ENCODE data around the gene BPIFB2.

BPIFB2 gene

DNA sequence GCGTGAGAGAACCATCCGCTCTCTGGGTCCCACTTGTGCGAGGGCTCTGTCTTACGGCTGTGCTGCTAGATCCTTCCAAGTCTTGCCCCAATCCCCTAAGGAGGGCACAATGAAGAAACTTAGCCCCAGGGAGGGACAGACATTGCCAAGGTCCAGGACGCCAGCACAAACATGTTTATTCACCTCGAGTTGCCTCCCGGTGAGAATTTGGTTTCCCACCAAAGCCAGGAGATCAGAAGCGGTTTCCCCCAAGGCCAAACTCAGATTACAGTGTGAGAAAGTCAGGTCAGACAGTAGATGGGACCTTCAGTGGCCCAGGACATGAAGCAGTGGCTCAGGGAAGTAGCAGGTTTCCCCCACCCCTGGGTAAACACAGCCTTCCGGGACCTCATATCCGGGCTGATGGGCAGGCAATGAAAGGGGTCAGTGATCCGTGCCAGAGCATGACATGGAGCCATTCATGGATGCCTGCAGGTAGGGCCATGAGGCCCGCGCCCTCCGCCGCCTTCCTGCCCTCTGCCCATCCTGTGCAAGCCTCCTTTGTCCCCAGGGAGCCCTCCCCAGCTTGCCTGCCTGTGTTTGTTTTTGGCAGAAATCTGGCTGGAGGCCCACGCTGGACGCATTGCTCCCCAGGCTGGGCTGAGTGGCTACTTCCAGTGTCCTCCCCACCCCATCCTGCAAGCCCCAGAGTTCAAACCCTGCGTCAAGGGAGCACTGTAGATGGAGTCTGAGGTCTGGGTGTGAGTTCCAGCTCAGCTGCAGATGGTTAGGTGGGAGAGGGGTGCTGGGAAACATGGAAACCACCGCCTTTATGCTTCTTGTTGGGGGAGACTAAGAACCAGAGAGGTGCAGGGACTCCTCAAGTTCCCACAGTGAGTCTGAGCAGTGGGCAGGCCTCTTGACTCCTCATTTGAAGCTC, 2.0 kb downstream of the BPIFB2 start:
- H3K36me3 ChIP-seq (ENCODE audit: control insufficient read depth in 1 of 2, insufficient read depth in 2 of 2, low read depth in 1 of 2, low read length in 2 of 2): no peaks in the 10 kb centered on the region
- peaks cover 13 to 51% of the 10 kb centered on the region in 2 experiments for H3K27me3 ChIP-seq (ENCODE audit: control insufficient read depth in 1 of 2, insufficient read depth in 1 of 2, low read length in 2 of 2)
- no peak overlapping the region for H3K14ac ChIP-seq (ENCODE audit: low read length in 2 of 2)
- H3K9ac ChIP-seq (ENCODE audit: low read length): no peak overlapping the region
- no peak overlapping the region for H2AK5ac ChIP-seq (ENCODE audit: low read length, severe bottlenecking)
- no peak overlapping the region for H3K4me3 ChIP-seq (ENCODE audit: insufficient read depth in 1 of 2, low read depth in 1 of 2, low read length in 2 of 2)
- no peak overlapping the region for H4K91ac ChIP-seq (ENCODE audit: low read length)
- H3K18ac ChIP-seq (ENCODE audit: low read depth in 1 of 2, low read length in 2 of 2): no peak overlapping the region
- no peak overlapping the region for H2BK5ac ChIP-seq (ENCODE audit: low read depth, low read length, poor library complexity, severe bottlenecking)
- H3K9me3 ChIP-seq (ENCODE audit: control insufficient read depth, low read length): no peaks in the 10 kb centered on the region
- no peak overlapping the region for H3K4ac ChIP-seq (ENCODE audit: low read depth in 1 of 2, low read length in 2 of 2)
- H3K23ac ChIP-seq (ENCODE audit: low read length in 2 of 2): no peak overlapping the region
- no peaks in the 10 kb centered on the region for H3K79me1 ChIP-seq (replicated peaks; ENCODE audit: low read length, poor library complexity, severe bottlenecking)
- H3K27ac ChIP-seq (ENCODE audit: low read length, poor library complexity, severe bottlenecking): no peak overlapping the region
- no peak overlapping the region for H2BK15ac ChIP-seq (ENCODE audit: low read depth, poor library complexity, severe bottlenecking)
- no peak overlapping the region for H2AFZ ChIP-seq (ENCODE audit: low read depth, low read length)
- H2BK120ac ChIP-seq (ENCODE audit: low read depth, low read length): no peak overlapping the region
- peaks cover 5% of the 10 kb centered on the region for H3K4me1 ChIP-seq (ENCODE audit: control insufficient read depth, insufficient read depth, low read depth, low read length)
- DNase-seq: no peak
- no peak overlapping the region for H2BK12ac ChIP-seq (ENCODE audit: low read length in 2 of 2)
- H4K8ac ChIP-seq (ENCODE audit: low read length): no peak overlapping the region
- H3K4me2 ChIP-seq (ENCODE audit: low read length, poor library complexity, severe bottlenecking): no peak overlapping the region
- 77% methylated on average over 18 of the region's 19 CpGs for WGBS

DNA sequence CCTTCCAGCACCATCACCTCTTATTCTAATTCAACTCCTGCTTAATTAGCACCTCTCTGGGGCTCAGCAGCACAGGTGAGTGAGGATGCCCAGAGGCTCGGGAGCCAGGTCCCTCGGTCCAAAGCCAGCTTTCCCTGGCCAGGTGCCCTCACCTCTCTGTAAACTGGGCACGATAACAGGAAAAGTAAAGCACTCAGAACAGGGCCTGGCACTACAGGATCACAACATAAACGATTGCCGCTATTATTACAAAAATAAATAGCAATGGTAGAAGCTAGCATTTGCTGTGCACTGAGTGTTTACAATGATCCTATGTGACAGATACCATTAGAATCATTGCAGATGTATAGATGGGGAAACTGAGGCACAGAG, 2.6 kb downstream of the BPIFB2 start:
- WGBS: 60% methylated on average over 4 of the region's 5 CpGs
- Histone ChIP-seq H3K79me1 (replicated peaks; ENCODE audit: low read length, poor library complexity, severe bottlenecking) (no peaks in the 10 kb centered on the region), H3K27ac (ENCODE audit: low read length, poor library complexity, severe bottlenecking) (no peak overlapping the region), H2BK5ac (ENCODE audit: low read depth, low read length, poor library complexity, severe bottlenecking) (no peak overlapping the region), H4K91ac (ENCODE audit: low read length) (no peak overlapping the region), H3K27me3 (ENCODE audit: control insufficient read depth in 1 of 2, insufficient read depth in 1 of 2, low read length in 2 of 2) (peaks cover 19 to 58% of the 10 kb centered on the region in 2 experiments), H3K9me3 (ENCODE audit: control insufficient read depth, low read length) (no peaks in the 10 kb centered on the region), H3K9ac (ENCODE audit: low read length) (no peak overlapping the region), H2BK12ac (ENCODE audit: low read length in 2 of 2) (no peak overlapping the region), H4K8ac (ENCODE audit: low read length) (no peak overlapping the region), H3K18ac (ENCODE audit: low read depth in 1 of 2, low read length in 2 of 2) (no peak overlapping the region), H2BK120ac (ENCODE audit: low read depth, low read length) (no peak overlapping the region), H3K36me3 (ENCODE audit: control insufficient read depth in 1 of 2, insufficient read depth in 2 of 2, low read depth in 1 of 2, low read length in 2 of 2) (no peaks in the 10 kb centered on the region), H3K4me1 (ENCODE audit: control insufficient read depth, insufficient read depth, low read depth, low read length) (peaks cover 5% of the 10 kb centered on the region), H3K4me2 (ENCODE audit: low read length, poor library complexity, severe bottlenecking) (no peak overlapping the region), H3K23ac (ENCODE audit: low read length in 2 of 2) (no peak overlapping the region), H3K14ac (ENCODE audit: low read length in 2 of 2) (no peak overlapping the region), H3K4me3 (ENCODE audit: insufficient read depth in 1 of 2, low read depth in 1 of 2, low read length in 2 of 2) (no peak overlapping the region), H2BK15ac (ENCODE audit: low read depth, poor library complexity, severe bottlenecking) (no peak overlapping the region), H3K4ac (ENCODE audit: low read depth in 1 of 2, low read length in 2 of 2) (no peak overlapping the region), H2AFZ (ENCODE audit: low read depth, low read length) (no peak overlapping the region), H2AK5ac (ENCODE audit: low read length, severe bottlenecking) (no peak overlapping the region)
- no peak for DNase-seq

DNA sequence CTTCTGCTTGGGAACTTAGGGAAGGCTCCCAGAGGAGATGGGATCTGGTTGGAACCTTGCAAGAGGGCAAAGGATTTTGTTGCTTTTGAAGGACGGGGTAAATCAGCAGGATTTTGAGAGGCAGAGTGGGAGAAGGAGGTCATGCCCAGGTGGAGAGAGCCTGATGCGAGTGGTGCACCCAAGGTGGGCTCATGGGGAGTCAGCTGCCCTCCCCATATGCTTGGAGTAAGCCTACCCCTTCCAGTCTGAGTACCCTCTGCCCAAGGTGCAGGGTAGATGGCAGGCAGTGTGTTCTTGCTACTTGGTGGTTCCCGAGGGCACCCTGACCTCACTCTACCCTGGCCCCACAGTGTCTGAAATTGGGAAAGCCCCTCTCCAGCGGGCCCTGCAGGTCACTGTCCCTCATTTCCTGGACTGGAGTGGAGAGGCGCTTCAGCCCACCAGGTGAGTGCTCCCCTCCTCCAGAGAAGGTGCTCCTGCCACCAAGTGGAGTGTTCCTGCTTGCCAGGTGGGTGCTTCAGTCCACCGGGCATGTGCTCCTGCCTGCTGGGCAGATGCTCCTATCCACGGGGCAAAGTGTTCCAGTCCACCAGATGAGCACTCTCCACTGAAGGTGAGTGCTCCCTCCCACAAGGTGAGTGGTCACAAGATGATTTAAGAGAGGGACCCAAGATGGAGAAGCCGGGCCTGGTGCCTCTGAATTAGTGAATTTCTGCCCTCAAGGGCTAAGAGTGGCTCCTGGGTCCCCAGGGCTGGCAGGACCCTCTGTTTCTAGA, 3.4 kb downstream of the BPIFB2 start:
- Histone ChIP-seq H2BK5ac (ENCODE audit: low read depth, low read length, poor library complexity, severe bottlenecking) (no peak overlapping the region), H3K18ac (ENCODE audit: low read depth in 1 of 2, low read length in 2 of 2) (no peak overlapping the region), H4K8ac (ENCODE audit: low read length) (no peak overlapping the region), H2BK15ac (ENCODE audit: low read depth, poor library complexity, severe bottlenecking) (no peak overlapping the region), H3K14ac (ENCODE audit: low read length in 2 of 2) (no peak overlapping the region), H2BK12ac (ENCODE audit: low read length in 2 of 2) (no peak overlapping the region), H3K4ac (ENCODE audit: low read depth in 1 of 2, low read length in 2 of 2) (no peak overlapping the region), H3K27ac (ENCODE audit: low read length, poor library complexity, severe bottlenecking) (no peak overlapping the region), H3K27me3 (ENCODE audit: control insufficient read depth in 1 of 2, insufficient read depth in 1 of 2, low read length in 2 of 2) (peaks cover 26 to 65% of the 10 kb centered on the region in 2 experiments), H3K79me1 (replicated peaks; ENCODE audit: low read length, poor library complexity, severe bottlenecking) (no peaks in the 10 kb centered on the region), H3K23ac (ENCODE audit: low read length in 2 of 2) (no peak overlapping the region), H2BK120ac (ENCODE audit: low read depth, low read length) (no peak overlapping the region), H3K4me1 (ENCODE audit: control insufficient read depth, insufficient read depth, low read depth, low read length) (peaks cover 5% of the 10 kb centered on the region), H4K91ac (ENCODE audit: low read length) (no peak overlapping the region), H3K9ac (ENCODE audit: low read length) (no peak overlapping the region), H3K4me3 (ENCODE audit: insufficient read depth in 1 of 2, low read depth in 1 of 2, low read length in 2 of 2) (no peak overlapping the region), H2AFZ (ENCODE audit: low read depth, low read length) (no peak overlapping the region), H2AK5ac (ENCODE audit: low read length, severe bottlenecking) (no peak overlapping the region), H3K9me3 (ENCODE audit: control insufficient read depth, low read length) (no peaks in the 10 kb centered on the region), H3K4me2 (ENCODE audit: low read length, poor library complexity, severe bottlenecking) (no peak overlapping the region), H3K36me3 (ENCODE audit: control insufficient read depth in 1 of 2, insufficient read depth in 2 of 2, low read depth in 1 of 2, low read length in 2 of 2) (no peaks in the 10 kb centered on the region)
- DNase-seq: no peak
- WGBS: 74% methylated on average over 8 of the region's 8 CpGs
